SU-DHL-6 (cell line): ENCODE results near the gene RHEBL1.

ENCODE experiments used
- EZH2phosphoT487 ChIP-seq: fragments of 200-600 bp; sonication (generic), shearing (Covaris generic); conservative IDR thresholded peaks from 2 replicates; pipeline ENCODE4 v1.6.1; 2018; ENCODE audit warnings: mild to moderate bottlenecking, antibody characterized with exemption, low read length, moderate library complexity, mixed read lengths
- TF ChIP-seq, protein P1 (sequence below): fragments of 200-600 bp; sonication (generic); IDR thresholded peaks from one replicate; pipeline ENCODE4 v1.5.1; 2017; ENCODE audit warnings: antibody characterized with exemption, mild to moderate bottlenecking, low read length, moderate library complexity; ENCODE audit not compliant: insufficient read depth, poor library complexity, severe bottlenecking

DNA sequence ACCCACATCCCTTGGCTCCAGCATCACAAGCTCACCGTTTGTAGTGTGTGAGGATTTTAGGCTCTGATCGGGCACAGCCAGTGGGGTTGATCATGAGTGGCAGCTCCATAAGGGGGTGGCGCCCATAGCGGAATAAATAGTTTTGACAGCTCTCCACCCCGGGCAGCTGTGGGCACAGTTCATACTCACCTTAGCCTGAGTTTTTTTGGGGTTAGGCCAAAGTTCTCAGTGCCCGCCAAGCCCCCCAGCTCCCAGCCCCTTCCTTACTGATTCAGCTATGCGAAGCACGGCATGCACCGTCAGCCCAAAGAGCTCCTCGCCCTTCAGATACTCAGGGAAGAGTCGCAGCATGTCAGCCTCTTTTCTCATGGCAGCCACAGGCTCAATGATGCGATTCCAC, 45.2 kb downstream of the RHEBL1 start:
- TF ChIP-seq, protein P1, sequence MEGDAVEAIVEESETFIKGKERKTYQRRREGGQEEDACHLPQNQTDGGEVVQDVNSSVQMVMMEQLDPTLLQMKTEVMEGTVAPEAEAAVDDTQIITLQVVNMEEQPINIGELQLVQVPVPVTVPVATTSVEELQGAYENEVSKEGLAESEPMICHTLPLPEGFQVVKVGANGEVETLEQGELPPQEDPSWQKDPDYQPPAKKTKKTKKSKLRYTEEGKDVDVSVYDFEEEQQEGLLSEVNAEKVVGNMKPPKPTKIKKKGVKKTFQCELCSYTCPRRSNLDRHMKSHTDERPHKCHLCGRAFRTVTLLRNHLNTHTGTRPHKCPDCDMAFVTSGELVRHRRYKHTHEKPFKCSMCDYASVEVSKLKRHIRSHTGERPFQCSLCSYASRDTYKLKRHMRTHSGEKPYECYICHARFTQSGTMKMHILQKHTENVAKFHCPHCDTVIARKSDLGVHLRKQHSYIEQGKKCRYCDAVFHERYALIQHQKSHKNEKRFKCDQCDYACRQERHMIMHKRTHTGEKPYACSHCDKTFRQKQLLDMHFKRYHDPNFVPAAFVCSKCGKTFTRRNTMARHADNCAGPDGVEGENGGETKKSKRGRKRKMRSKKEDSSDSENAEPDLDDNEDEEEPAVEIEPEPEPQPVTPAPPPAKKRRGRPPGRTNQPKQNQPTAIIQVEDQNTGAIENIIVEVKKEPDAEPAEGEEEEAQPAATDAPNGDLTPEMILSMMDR: no peak
- TF ChIP-seq EZH2phosphoT487: no peak
